IPS-18a (cell line): ENCODE results near the gene ZMYND12.

Experiments used
- H3K27ac ChIP-seq: one replicate; pipeline ENCODE4 v1.5.1; 2013; ENCODE audit warnings: low read length
- H3K27me3 ChIP-seq: one replicate; pipeline ENCODE4 v1.6.1; 2013; ENCODE audit warnings: mild to moderate bottlenecking, low read length; ENCODE audit not compliant: control insufficient read depth, insufficient read depth
- H3K36me3 ChIP-seq: one replicate; pipeline ENCODE4 v1.6.1; 2013; ENCODE audit warnings: low read depth, low read length; ENCODE audit not compliant: control insufficient read depth
- H3K4me1 ChIP-seq: one replicate; pipeline ENCODE4 v1.6.1; 2013; ENCODE audit warnings: low read depth, low read length; ENCODE audit not compliant: control insufficient read depth
- H3K4me3 ChIP-seq: one replicate; pipeline ENCODE4 v1.5.1; 2013; ENCODE audit warnings: low read length
- H3K9ac ChIP-seq: one replicate; pipeline ENCODE4 v1.6.1; 2013; ENCODE audit warnings: mild to moderate bottlenecking, low read length, moderate library complexity
- H3K9me3 ChIP-seq: one replicate; pipeline ENCODE4 v1.6.1; 2013; ENCODE audit warnings: low read depth, low read length; ENCODE audit not compliant: control insufficient read depth

Gene ZMYND12

GRCh38 chr1:42433369-42433768 lies 22.5 kb downstream of the ZMYND12 start:
- Histone ChIP-seq H3K27ac (no peak overlapping the region), H3K9me3 (no peaks in the 10 kb centered on the region), H3K9ac (no peak overlapping the region), H3K4me1 (no peaks in the 10 kb centered on the region), H3K27me3 (no peaks in the 10 kb centered on the region), H3K36me3 (no peaks in the 10 kb centered on the region), H3K4me3 (no peak overlapping the region)

GRCh38 chr1:42432714-42433113 lies 23.1 kb downstream of the ZMYND12 start:
- H3K27ac ChIP-seq, result no peak overlapping the region
- H3K9ac ChIP-seq, result no peak overlapping the region
- no peaks in the 10 kb centered on the region for H3K4me1 ChIP-seq
- no peaks in the 10 kb centered on the region for H3K36me3 ChIP-seq
- H3K9me3 ChIP-seq, result no peaks in the 10 kb centered on the region
- no peaks in the 10 kb centered on the region for H3K27me3 ChIP-seq
- H3K4me3 ChIP-seq, result no peak overlapping the region

- Histone ChIP-seq H3K27ac (no peak overlapping the region), H3K9ac (no peak overlapping the region), H3K36me3 (no peaks in the 10 kb centered on the region), H3K4me3 (no peak overlapping the region), H3K4me1 (no peaks in the 10 kb centered on the region), H3K9me3 (no peaks in the 10 kb centered on the region), H3K27me3 (no peaks in the 10 kb centered on the region)
These were observed 24.3 kb downstream of the ZMYND12 start for GRCh38 chr1:42431514-42431913.

- H3K9me3 ChIP-seq, result no peaks in the 10 kb centered on the region
- no peaks in the 10 kb centered on the region for H3K27me3 ChIP-seq
- no peak overlapping the region for H3K27ac ChIP-seq
- H3K36me3 ChIP-seq, result no peaks in the 10 kb centered on the region
- H3K4me1 ChIP-seq, result no peaks in the 10 kb centered on the region
- H3K4me3 ChIP-seq, result no peak overlapping the region
- no peak overlapping the region for H3K9ac ChIP-seq
These were observed 25.3 kb downstream of the ZMYND12 start for GRCh38 chr1:42430286-42431135.

GRCh38 chr1:42429603-42430002 lies 26.2 kb downstream of the ZMYND12 start:
- H3K9ac ChIP-seq, result no peak overlapping the region

GRCh38 chr1:42427240-42427639 lies 28.6 kb downstream of the ZMYND12 start:
- H3K27ac ChIP-seq, result no peak overlapping the region
- no peaks in the 10 kb centered on the region for H3K4me1 ChIP-seq
- no peak overlapping the region for H3K4me3 ChIP-seq
- H3K9me3 ChIP-seq, result no peaks in the 10 kb centered on the region
- no peaks in the 10 kb centered on the region for H3K27me3 ChIP-seq
- H3K36me3 ChIP-seq, result no peaks in the 10 kb centered on the region
- no peak overlapping the region for H3K9ac ChIP-seq

More at GRCh38 chr1:42429603-42430002, 26.2 kb downstream of the ZMYND12 start:
- Histone ChIP-seq H3K36me3 (no peaks in the 10 kb centered on the region), H3K27ac (no peak overlapping the region), H3K27me3 (no peaks in the 10 kb centered on the region), H3K4me3 (no peak overlapping the region), H3K4me1 (no peaks in the 10 kb centered on the region), H3K9me3 (no peaks in the 10 kb centered on the region)

- Histone ChIP-seq H3K36me3 (no peaks in the 10 kb centered on the region), H3K27me3 (no peaks in the 10 kb centered on the region), H3K9ac (no peak overlapping the region), H3K4me3 (no peak overlapping the region), H3K27ac (no peak overlapping the region), H3K9me3 (no peaks in the 10 kb centered on the region), H3K4me1 (no peaks in the 10 kb centered on the region)
These were observed 31.6 kb downstream of the ZMYND12 start for GRCh38 chr1:42424201-42424600.

- no peak overlapping the region for H3K9ac ChIP-seq
- no peak overlapping the region for H3K4me3 ChIP-seq
- H3K4me1 ChIP-seq, result peaks cover 4% of the 10 kb centered on the region
- H3K27ac ChIP-seq, result no peak overlapping the region
- no peaks in the 10 kb centered on the region for H3K9me3 ChIP-seq
- no peaks in the 10 kb centered on the region for H3K27me3 ChIP-seq
- H3K36me3 ChIP-seq, result no peaks in the 10 kb centered on the region
These were observed 32.1 kb downstream of the ZMYND12 start for GRCh38 chr1:42423681-42424080.

- Histone ChIP-seq H3K36me3 (no peaks in the 10 kb centered on the region), H3K9me3 (no peaks in the 10 kb centered on the region), H3K4me3 (no peak overlapping the region), H3K27ac (no peak overlapping the region), H3K27me3 (no peaks in the 10 kb centered on the region), H3K4me1 (peaks cover 13% of the 10 kb centered on the region), H3K9ac (no peak overlapping the region)
These were observed 33.1 kb downstream of the ZMYND12 start for GRCh38 chr1:42422737-42423136.

GRCh38 chr1:42420911-42421585 lies 34.8 kb downstream of the ZMYND12 start:
- H3K9ac ChIP-seq, result no peak overlapping the region

GRCh38 chr1:42420121-42420520 lies 35.7 kb downstream of the ZMYND12 start:
- Histone ChIP-seq H3K36me3 (no peaks in the 10 kb centered on the region), H3K9me3 (no peaks in the 10 kb centered on the region), H3K27ac (no peak overlapping the region), H3K9ac (no peak overlapping the region), H3K4me1 (peaks cover 13% of the 10 kb centered on the region), H3K4me3 (no peak overlapping the region), H3K27me3 (no peaks in the 10 kb centered on the region)

More at GRCh38 chr1:42420911-42421585, 34.8 kb downstream of the ZMYND12 start:
- H3K4me3 ChIP-seq, result no peak overlapping the region
- H3K36me3 ChIP-seq, result no peaks in the 10 kb centered on the region
- no peaks in the 10 kb centered on the region for H3K9me3 ChIP-seq
- no peak overlapping the region for H3K27ac ChIP-seq
- H3K27me3 ChIP-seq, result no peaks in the 10 kb centered on the region
- peaks cover 13% of the 10 kb centered on the region for H3K4me1 ChIP-seq
